GM12865 (cell line): Measurements from ENCODE around the gene DAPK2.
A peak's percentile ranks its signal among the peaks of the same experiment; 100 is the strongest.

ENCODE experiments used
- DNase-seq: peaks from one replicate; pipeline ENCODE4 v3.0.0; 2010; ENCODE audit warnings: low read depth
- H3K4me3 ChIP-seq: 2 replicates; pipeline ENCODE4 v1.5.1; 2011; ENCODE audit warnings: mild to moderate bottlenecking, low read depth, low read length, control low read depth
- CTCF ChIP-seq: IDR thresholded peaks from 2 replicates; pipeline ENCODE4 v1.5.1; 2011; ENCODE audit warnings: low read length, control low read depth, low read depth, inconsistent platforms; ENCODE audit not compliant: insufficient read depth; ENCODE audit errors: missing control alignments

The DAPK2 gene

GRCh38 chr15:64022571-64022970 lies 23.7 kb downstream of the DAPK2 start:
- TF ChIP-seq CTCF: no peak
- no peak overlapping the region for H3K4me3 ChIP-seq
- no peak for DNase-seq

- H3K4me3 ChIP-seq: no peak overlapping the region
- peak; percentile 70 for DNase-seq
- no peak for TF ChIP-seq CTCF
Observed at GRCh38 chr15:64019764-64020163, 26.5 kb downstream of the DAPK2 start.

GRCh38 chr15:64017591-64018163 lies 28.6 kb downstream of the DAPK2 start:
- no peak overlapping the region for H3K4me3 ChIP-seq
- no peak for TF ChIP-seq CTCF
- no peak for DNase-seq

GRCh38 chr15:64017082-64017588 lies 29.1 kb downstream of the DAPK2 start:
- no peak overlapping the region for H3K4me3 ChIP-seq
- no peak for DNase-seq
- no peak for TF ChIP-seq CTCF

GRCh38 chr15:64016257-64016656 lies 30.0 kb downstream of the DAPK2 start:
- TF ChIP-seq CTCF: no peak
- no peak for DNase-seq
- no peak overlapping the region for H3K4me3 ChIP-seq

GRCh38 chr15:64014995-64015394 lies 31.3 kb downstream of the DAPK2 start:
- H3K4me3 ChIP-seq: no peak overlapping the region
- TF ChIP-seq CTCF: no peak
- DNase-seq: no peak

GRCh38 chr15:64013179-64014062 lies 32.9 kb downstream of the DAPK2 start:
- DNase-seq: no peak
- H3K4me3 ChIP-seq: no peak overlapping the region

More at GRCh38 chr15:64013179-64014062, 32.9 kb downstream of the DAPK2 start:
- TF ChIP-seq CTCF: no peak
